ENCODE measurements around the gene METTL6. TPM values are rescaled to one million over a fixed set of nuclear protein-coding genes. Genes with fewer than 3 reads are reported as not detected.
"Not testable (repeated sequence)": the region's sequence is repeated elsewhere in the genome, so short reads cannot be mapped to it uniquely, and the experiment has no call there.

Gene METTL6
- total RNA-seq, 4 donors from 2014 or later, result 13.2 to 20.8 (median 17.0) TPM

GRCh38 chr3:15387171-15387581 lies 40.2 kb downstream of the METTL6 start:
- H3K4me3 ChIP-seq, result no peak overlapping the region
- H3K4me1 ChIP-seq, result peaks cover 0 to 5% (median 0%) of the 10 kb centered on the region in 4 donors
- peaks cover 0 to 19% (median 2%) of the 10 kb centered on the region in 4 donors for H3K9me3 ChIP-seq
- H3K27me3 ChIP-seq, result no peaks in the 10 kb centered on the region
- WGBS, 2 donors, result 64 to 75% methylated on average over 1 of the region's 1 CpG
- H3K36me3 ChIP-seq, result no peaks in the 10 kb centered on the region
- no peak overlapping the region for H3K27ac ChIP-seq
- DNase-seq (ENCODE audit: low spot score in 2 of 2), result no peak
- TF ChIP-seq CTCF (IDR thresholded peaks at IDR 0.05) (no peak), EP300 (IDR thresholded peaks at IDR 0.05) (no peak), POLR2A (IDR thresholded peaks at IDR 0.05) (no peak)

- not testable (repeated sequence) for H3K27ac ChIP-seq; H3K36me3 ChIP-seq; H3K27me3 ChIP-seq; DNase-seq (ENCODE audit: low spot score in 2 of 2); H3K4me1 ChIP-seq; H3K4me3 ChIP-seq
- peaks cover 0 to 19% (median 2%) of the 10 kb centered on the region in 4 donors for H3K9me3 ChIP-seq
- WGBS, 2 donors, result 76 to 79% methylated on average over 5 of the region's 5 CpGs
Measured at GRCh38 chr3:15386654-15386955, 40.7 kb downstream of the METTL6 start.

- WGBS, 2 donors, result 77 to 89% methylated on average over 1 of the region's 1 CpG
- no peak for TF ChIP-seq CTCF (IDR thresholded peaks at IDR 0.05)
- TF ChIP-seq EP300 (IDR thresholded peaks at IDR 0.05), result no peak
- no peak for TF ChIP-seq POLR2A (IDR thresholded peaks at IDR 0.05)
- peaks cover 0 to 16% (median 2%) of the 10 kb centered on the region in 4 donors for H3K9me3 ChIP-seq
- no peak overlapping the region for H3K4me3 ChIP-seq
- no peaks in the 10 kb centered on the region for H3K36me3 ChIP-seq
- no peak for DNase-seq (ENCODE audit: low spot score in 2 of 2)
- peaks cover 0 to 5% (median 0%) of the 10 kb centered on the region in 4 donors for H3K4me1 ChIP-seq
- peak overlapping the region in 1 of 4 donors; percentile 29 for H3K27ac ChIP-seq
- H3K27me3 ChIP-seq, result no peaks in the 10 kb centered on the region
Measured at GRCh38 chr3:15385901-15386653, 41.3 kb downstream of the METTL6 start.

- H3K4me1 ChIP-seq; H3K27me3 ChIP-seq; H3K36me3 ChIP-seq; DNase-seq (ENCODE audit: low spot score in 2 of 2); H3K4me3 ChIP-seq: not testable (repeated sequence)
- 83 to 87% methylated on average over 10 of the region's 10 CpGs for WGBS, 2 donors
- Histone ChIP-seq H3K27ac (peak overlapping the region in 2 of 4 donors; percentile 20 to 44), H3K9me3 (peaks cover 0 to 13% (median 2%) of the 10 kb centered on the region in 4 donors)
Measured at GRCh38 chr3:15385238-15385695, 42.1 kb downstream of the METTL6 start.

- Histone ChIP-seq H3K27me3 (no peaks in the 10 kb centered on the region), H3K27ac (peak overlapping the region in 3 of 4 donors; percentile 9 to 53 (median 20)), H3K9me3 (peaks cover 0 to 13% (median 2%) of the 10 kb centered on the region in 4 donors), H3K4me1 (peaks cover 0 to 5% (median 0%) of the 10 kb centered on the region in 4 donors), H3K36me3 (no peaks in the 10 kb centered on the region), H3K4me3 (no peak overlapping the region)
- no peak for DNase-seq (ENCODE audit: low spot score in 2 of 2)
- TF ChIP-seq POLR2A (IDR thresholded peaks at IDR 0.05) (no peak), EP300 (IDR thresholded peaks at IDR 0.05) (no peak), CTCF (IDR thresholded peaks at IDR 0.05) (no peak)
- WGBS, 2 donors, result 86 to 89% methylated on average over 4 of the region's 4 CpGs
Measured at GRCh38 chr3:15384510-15385237, 42.7 kb downstream of the METTL6 start.

GRCh38 chr3:15382405-15382923 lies 44.9 kb downstream of the METTL6 start:
- Histone ChIP-seq H3K27ac (no peak overlapping the region), H3K9me3 (peaks cover 0 to 13% (median 2%) of the 10 kb centered on the region in 4 donors), H3K4me3 (no peak overlapping the region), H3K4me1 (peaks cover 0 to 11% (median 0%) of the 10 kb centered on the region in 4 donors), H3K36me3 (no peaks in the 10 kb centered on the region), H3K27me3 (no peaks in the 10 kb centered on the region)
- DNase-seq (ENCODE audit: low spot score in 2 of 2), result no peak
- no peak for TF ChIP-seq POLR2A (IDR thresholded peaks at IDR 0.05)
- TF ChIP-seq EP300 (IDR thresholded peaks at IDR 0.05), result no peak
- TF ChIP-seq CTCF (IDR thresholded peaks at IDR 0.05), result no peak
- WGBS, 2 donors, result 73 to 78% methylated on average over 3 of the region's 3 CpGs
